AG09309 (cell line): ENCODE data around the gene ARHGAP10.

Experiments
- DNase-seq: peaks from one replicate; pipeline ENCODE4 v3.0.0-alpha.2; 2010; ENCODE audit warnings: low read depth
- H3K4me3 ChIP-seq: 2 replicates; pipeline ENCODE4 v1.5.1; 2011; ENCODE audit warnings: mild to moderate bottlenecking, low read depth, low read length, moderate library complexity; ENCODE audit not compliant: control insufficient read depth
- CTCF ChIP-seq: IDR thresholded peaks from 2 replicates; pipeline ENCODE4 v1.5.1; 2011; ENCODE audit warnings: mild to moderate bottlenecking, low read depth, low read length, inconsistent platforms; ENCODE audit not compliant: insufficient read depth, control insufficient read depth; ENCODE audit errors: missing control alignments

Gene ARHGAP10

DNA sequence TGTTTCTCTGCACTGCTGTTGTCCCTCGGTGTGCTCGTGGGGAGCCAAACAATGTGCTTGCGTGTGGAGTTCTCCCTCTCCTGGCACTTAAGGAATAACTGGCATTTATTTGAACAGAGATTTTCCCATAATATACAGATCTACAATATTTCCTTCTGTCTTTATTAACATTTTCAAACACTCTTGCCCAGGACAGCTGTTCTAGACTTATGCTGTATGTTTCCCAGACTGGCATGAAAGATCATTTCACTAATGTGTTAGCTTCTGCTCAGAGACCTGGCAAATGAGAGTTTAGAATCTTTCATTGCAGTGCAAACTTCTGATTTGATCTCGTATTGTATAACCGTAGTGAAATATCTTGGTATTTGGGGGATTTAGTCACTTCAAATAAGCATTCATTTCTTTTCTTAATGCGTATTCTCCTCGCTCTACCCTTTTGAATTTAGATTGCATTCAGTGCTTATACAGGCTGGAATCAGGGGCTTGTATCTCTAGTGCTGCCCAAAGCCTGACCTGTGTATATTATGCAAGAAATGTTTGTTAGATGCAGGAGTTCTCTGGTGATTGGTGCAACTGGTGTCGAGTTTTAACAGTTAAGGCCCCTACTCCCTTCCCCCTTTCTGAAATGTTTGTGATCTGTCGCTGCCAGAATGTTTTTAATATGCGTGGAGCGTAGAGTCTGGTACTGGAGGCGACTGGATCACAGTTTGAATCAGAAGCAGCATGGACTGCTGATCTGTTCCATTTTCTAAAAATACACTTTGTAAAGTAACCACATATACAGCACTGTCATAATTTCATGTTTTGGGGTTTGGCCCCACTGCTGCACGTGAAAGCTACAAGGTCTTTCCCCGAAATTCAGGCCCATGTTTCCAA, 326.3 kb downstream of the ARHGAP10 start:
- TF ChIP-seq CTCF = no peak
- no peak for DNase-seq

DNA sequence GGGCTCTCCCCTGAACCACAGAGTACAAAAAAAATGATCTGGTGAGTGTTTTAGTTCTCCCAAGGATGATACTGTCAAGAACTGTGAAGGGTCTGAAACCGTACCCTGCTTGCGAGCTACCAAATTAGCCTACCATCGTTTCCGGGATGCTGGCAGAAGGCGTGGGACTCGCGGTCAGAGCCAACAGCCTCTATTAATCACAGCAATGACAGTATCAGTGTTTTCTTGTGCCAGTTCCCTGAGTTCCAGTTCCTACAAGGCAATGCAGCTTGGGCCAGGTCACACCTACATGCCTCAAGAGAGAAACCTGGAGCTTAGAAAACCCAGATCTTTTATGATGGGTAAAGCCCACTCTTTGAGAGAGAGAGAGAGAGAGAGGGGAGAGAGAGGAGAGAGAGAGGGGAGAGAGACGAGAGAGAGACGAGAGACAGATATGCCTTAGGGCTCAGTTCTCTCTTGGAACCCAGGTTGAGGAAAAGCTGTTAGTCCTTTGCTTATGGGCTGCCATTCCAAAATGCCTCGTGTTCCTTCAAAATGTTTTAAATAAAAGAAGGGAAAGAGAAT, 327.8 kb downstream of the ARHGAP10 start:
- no peak for TF ChIP-seq CTCF
- H3K4me3 ChIP-seq = no peak overlapping the region
- DNase-seq = no peak

More for the DNA sequence above, 326.3 kb downstream of the ARHGAP10 start:
- no peak overlapping the region for H3K4me3 ChIP-seq

- no peak for TF ChIP-seq CTCF
- H3K4me3 ChIP-seq = no peak overlapping the region
- DNase-seq = no peak
Measured at GRCh38 chr4:148060264-148061140, 328.6 kb downstream of the ARHGAP10 start.

- TF ChIP-seq CTCF = no peak
- no peak for DNase-seq
- H3K4me3 ChIP-seq = no peak overlapping the region
Measured at GRCh38 chr4:148061141-148061481, 329.2 kb downstream of the ARHGAP10 start.

DNA sequence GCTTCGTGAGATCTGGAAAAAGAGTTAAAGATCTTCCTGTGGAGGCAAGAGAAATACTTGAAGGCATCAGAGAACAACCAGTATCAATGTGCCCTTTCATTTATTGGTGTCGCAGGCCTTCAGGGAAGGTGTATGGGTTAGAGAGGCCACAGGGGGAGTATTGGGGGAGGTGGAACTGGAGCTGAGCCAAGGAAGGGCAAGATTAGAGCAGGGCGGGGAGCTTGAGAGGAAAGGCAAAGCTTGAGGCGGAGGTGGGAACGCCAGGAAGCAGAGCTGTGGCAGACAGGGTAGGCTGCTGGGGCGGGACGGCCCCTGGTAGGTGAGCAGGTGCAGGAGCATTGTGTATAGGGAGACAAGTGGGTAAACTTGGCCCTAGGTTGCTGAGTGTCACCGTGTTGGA, 329.9 kb downstream of the ARHGAP10 start:
- DNase-seq = no peak
- no peak overlapping the region for H3K4me3 ChIP-seq
- no peak for TF ChIP-seq CTCF

DNA sequence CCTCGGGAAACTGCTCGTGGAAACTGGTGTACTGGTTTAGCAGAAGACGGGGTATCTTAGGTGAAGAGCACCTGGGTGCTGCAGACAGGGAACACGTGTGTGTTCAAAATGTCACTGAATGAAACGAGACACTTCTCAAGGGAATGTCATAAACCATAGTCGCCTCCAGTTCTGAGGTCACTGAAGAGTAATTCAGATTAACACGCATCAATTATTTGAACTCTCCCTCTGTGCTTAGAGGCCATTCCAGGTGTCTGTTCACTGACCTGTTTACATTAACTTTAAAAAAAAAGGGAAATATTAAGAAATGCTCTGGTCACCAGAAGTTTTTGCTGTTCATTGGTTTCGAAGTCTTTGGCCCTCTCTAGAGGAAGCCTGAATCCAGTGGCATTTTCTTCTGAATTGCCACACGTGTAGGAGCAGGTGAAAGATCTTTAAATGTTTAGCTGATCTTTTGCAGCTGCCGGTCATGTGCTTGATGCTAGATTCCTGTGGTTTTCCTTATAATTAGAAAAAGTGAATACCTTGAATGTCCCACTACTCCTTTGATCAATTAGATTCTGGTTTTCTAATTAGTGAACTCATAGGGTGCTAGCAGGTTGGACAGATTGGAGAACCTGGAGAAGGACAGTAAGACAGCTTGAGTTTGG, 330.5 kb downstream of the ARHGAP10 start:
- no peak for TF ChIP-seq CTCF
- no peak overlapping the region for H3K4me3 ChIP-seq
- DNase-seq = no peak
